ENCODE results near the gene PDHX. TPM values are rescaled to one million over a fixed set of nuclear protein-coding genes. Genes with fewer than 3 reads are reported as not detected.

Gene PDHX
- total RNA-seq, 1 experiment from 2014 or later = 43.4 TPM

- H3K4me1 Mint-ChIP-seq = 0 out of 2 replicates have a peak, but pooled peaks cover 3% of the 10 kb centered on the region
- no peak for ATAC-seq
- no peak overlapping the region for H3K4me3 Mint-ChIP-seq
- peaks cover 13% of the 10 kb centered on the region; the same call in 1 of the 2 replicates for H3K36me3 Mint-ChIP-seq
- H3K27ac Mint-ChIP-seq = no peak overlapping the region
- no peaks in the 10 kb centered on the region for H3K27me3 Mint-ChIP-seq (ENCODE audit: low read depth)
- TF ChIP-seq ZMAT4 (CRISPR knock-in tag; IDR thresholded peaks at IDR 0.05) (no peak), FOXP4 (CRISPR knock-in tag; IDR thresholded peaks at IDR 0.05) (no peak), PRDM15 (CRISPR knock-in tag; IDR thresholded peaks at IDR 0.05) (no peak), NFYB (CRISPR knock-in tag; conservative IDR thresholded peaks at IDR 0.05; ENCODE audit: low read depth) (no peak), SOX15 (CRISPR knock-in tag; IDR thresholded peaks at IDR 0.05) (no peak), OVOL2 (CRISPR knock-in tag; IDR thresholded peaks at IDR 0.05; ENCODE audit: borderline replicate concordance) (no peak), NR2C2 (CRISPR knock-in tag; IDR thresholded peaks at IDR 0.05) (no peak), KAT7 (CRISPR knock-in tag; IDR thresholded peaks at IDR 0.05; ENCODE audit: borderline replicate concordance) (no peak), ETV6 (CRISPR knock-in tag; IDR thresholded peaks at IDR 0.05) (no peak), NR1H2 (CRISPR knock-in tag; IDR thresholded peaks at IDR 0.05) (no peak), ZNF263 (CRISPR knock-in tag; IDR thresholded peaks at IDR 0.05; ENCODE audit: low read depth) (no peak)
- peaks cover 13% of the 10 kb centered on the region for H3K9me3 Mint-ChIP-seq
- POLR2A ChIA-PET = no interaction called here
- no peak for DNase-seq (ENCODE audit: low spot score)
- CTCF ChIA-PET = no interaction called here
Measured at GRCh38 chr11:34874202-34874601, 42.2 kb upstream of the PDHX start.

GRCh38 chr11:34877375-34877975, 38.9 kb upstream of the PDHX start:
- no peaks in the 10 kb centered on the region for H3K27me3 Mint-ChIP-seq (ENCODE audit: low read depth)
- H3K36me3 Mint-ChIP-seq = peaks cover 22% of the 10 kb centered on the region
- CTCF ChIA-PET = no interaction called here
- peaks cover 17% of the 10 kb centered on the region for H3K9me3 Mint-ChIP-seq
- H3K4me3 Mint-ChIP-seq = no peak overlapping the region
- no peak overlapping the region for H3K27ac Mint-ChIP-seq
- POLR2A ChIA-PET = no interaction called here
- no peak for TF ChIP-seq PREB (CRISPR knock-in tag; IDR thresholded peaks at IDR 0.05; ENCODE audit: borderline replicate concordance)
- TF ChIP-seq ZBTB43 (CRISPR knock-in tag; IDR thresholded peaks at IDR 0.05) = no peak
- no peak for TF ChIP-seq ZNF138 (CRISPR knock-in tag; conservative IDR thresholded peaks at IDR 0.05)
- TF ChIP-seq TP53 (CRISPR knock-in tag; IDR thresholded peaks at IDR 0.05) = no peak
- no peak for TF ChIP-seq TEAD1 (CRISPR knock-in tag; IDR thresholded peaks at IDR 0.05)
- TF ChIP-seq USF1 (CRISPR knock-in tag; IDR thresholded peaks at IDR 0.05) = no peak
- no peak for TF ChIP-seq PRRX2 (CRISPR knock-in tag; IDR thresholded peaks at IDR 0.05)
- DNase-seq (ENCODE audit: low spot score) = no peak
- H3K4me1 Mint-ChIP-seq = no peaks in the 10 kb centered on the region
- no peak for ATAC-seq
